PC-3 (cell line): ENCODE data around the gene PBX2.

Source experiments
- EZH2 ChIP-seq: fragments of 300-600 bp; sonication (generic); IDR thresholded peaks from one replicate; pipeline ENCODE4 v1.6.1; 2017; ENCODE audit warnings: antibody characterized with exemption, mild to moderate bottlenecking, low read length; ENCODE audit not compliant: unreplicated experiment
- TF ChIP-seq, protein P1 (sequence below): fragments of 300-600 bp; sonication (generic); conservative IDR thresholded peaks from 2 replicates; pipeline ENCODE4 v1.5.1; 2017; ENCODE audit warnings: antibody characterized with exemption, low read depth, mild to moderate bottlenecking, low read length

DNA sequence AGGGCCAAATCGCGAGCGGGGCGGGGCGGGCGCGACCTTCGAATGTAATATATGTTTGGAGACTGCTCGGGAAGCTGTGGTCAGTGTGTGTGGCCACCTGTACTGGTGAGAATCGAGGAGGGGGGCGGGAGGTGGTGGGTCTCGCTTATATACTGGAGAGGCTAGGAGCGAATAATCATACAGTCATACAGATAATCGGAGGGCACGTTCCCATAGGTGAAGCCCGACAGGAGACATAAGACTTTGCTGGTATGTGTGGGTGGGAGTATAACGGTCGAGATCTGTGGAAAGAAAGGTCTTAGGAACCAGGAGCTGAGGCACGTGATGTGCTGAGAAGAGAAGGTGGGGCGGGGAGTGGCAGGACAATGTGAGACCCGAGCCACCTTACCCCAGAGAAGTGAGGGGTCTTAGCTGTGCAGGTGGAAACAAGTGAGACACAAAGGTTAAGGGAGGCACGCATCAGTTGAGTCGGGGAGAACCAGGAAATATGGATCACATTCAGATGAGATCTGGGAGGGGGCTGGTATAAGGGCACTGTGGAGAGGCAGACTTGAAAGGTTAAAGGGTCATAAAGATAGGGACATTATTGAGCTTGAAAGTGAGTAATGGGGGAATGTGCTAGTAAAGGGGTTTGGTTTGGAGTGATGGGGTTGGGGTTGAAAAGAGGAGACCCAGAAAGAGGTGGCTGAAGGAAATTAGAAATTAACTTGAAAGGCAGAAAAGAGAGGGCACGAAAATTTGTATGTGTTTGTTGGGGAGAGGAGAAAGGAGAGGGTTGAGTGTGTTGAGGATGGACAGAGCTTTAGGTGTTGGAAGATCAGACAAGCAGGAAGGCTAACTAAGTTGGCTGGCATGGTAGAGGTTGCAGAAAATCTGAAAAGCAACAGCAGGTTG, 11.2 kb downstream of the PBX2 start:
- TF ChIP-seq, protein P1, sequence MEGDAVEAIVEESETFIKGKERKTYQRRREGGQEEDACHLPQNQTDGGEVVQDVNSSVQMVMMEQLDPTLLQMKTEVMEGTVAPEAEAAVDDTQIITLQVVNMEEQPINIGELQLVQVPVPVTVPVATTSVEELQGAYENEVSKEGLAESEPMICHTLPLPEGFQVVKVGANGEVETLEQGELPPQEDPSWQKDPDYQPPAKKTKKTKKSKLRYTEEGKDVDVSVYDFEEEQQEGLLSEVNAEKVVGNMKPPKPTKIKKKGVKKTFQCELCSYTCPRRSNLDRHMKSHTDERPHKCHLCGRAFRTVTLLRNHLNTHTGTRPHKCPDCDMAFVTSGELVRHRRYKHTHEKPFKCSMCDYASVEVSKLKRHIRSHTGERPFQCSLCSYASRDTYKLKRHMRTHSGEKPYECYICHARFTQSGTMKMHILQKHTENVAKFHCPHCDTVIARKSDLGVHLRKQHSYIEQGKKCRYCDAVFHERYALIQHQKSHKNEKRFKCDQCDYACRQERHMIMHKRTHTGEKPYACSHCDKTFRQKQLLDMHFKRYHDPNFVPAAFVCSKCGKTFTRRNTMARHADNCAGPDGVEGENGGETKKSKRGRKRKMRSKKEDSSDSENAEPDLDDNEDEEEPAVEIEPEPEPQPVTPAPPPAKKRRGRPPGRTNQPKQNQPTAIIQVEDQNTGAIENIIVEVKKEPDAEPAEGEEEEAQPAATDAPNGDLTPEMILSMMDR: no peak
- no peak for TF ChIP-seq EZH2
